Gastrocnemius medialis (tissue), 4 donors: Measurements from ENCODE around the gene CSE1L. TPM values are rescaled to one million over a fixed set of nuclear protein-coding genes. Genes with fewer than 3 reads are reported as not detected.
"Not testable (repeated sequence)": the region's sequence is repeated elsewhere in the genome, so short reads cannot be mapped to it uniquely, and the experiment has no call there.

Source experiments
- ATAC-seq, 2 donors: fragments of 150-250 bp; one replicate each; pipeline ENCODE4 v1.9.1; 2016
- DNase-seq, 2 donors: peaks; one replicate each; pipeline ENCODE4 v3.0.0-alpha.2; 2019
- H3K27ac ChIP-seq, 4 donors: fragments of 200-600 bp; sonication (generic); 1 replicate in 1 of 4; 2 replicates in 3 of 4; pipeline ENCODE4 v1.5.1; 2016 to 2018; ENCODE audit warnings: mild to moderate bottlenecking in 2 of 4, moderate library complexity in 1 of 4
- H3K27me3 ChIP-seq, 3 donors: fragments of 200-600 bp; sonication (generic) in 2 of 3; 1 replicate in 1 of 3; 2 replicates in 2 of 3; pipeline versions ENCODE4 v1.5.1 to v1.6.0; 2016 to 2019; ENCODE audit warnings: mild to moderate bottlenecking in 1 of 3, moderate library complexity in 1 of 3
- H3K36me3 ChIP-seq, 2 donors: fragments of 200-600 bp; sonication (generic) in 1 of 2; one replicate each; pipeline ENCODE4 v1.5.1; 2017 to 2018
- H3K4me1 ChIP-seq, 2 donors: fragments of 200-600 bp; sonication (generic) in 1 of 2; one replicate each; pipeline ENCODE4 v1.5.1; 2016 to 2017; ENCODE audit warnings: mild to moderate bottlenecking in 2 of 2
- H3K4me3 ChIP-seq, 4 donors: fragments of 200-600 bp; sonication (generic) in 3 of 4; 1 replicate in 1 of 4; 2 replicates in 3 of 4; pipeline ENCODE4 v1.5.1; 2016 to 2019; ENCODE audit warnings: mild to moderate bottlenecking in 2 of 4
- H3K9me3 ChIP-seq, 3 donors: fragments of 200-600 bp; sonication (generic) in 2 of 3; 1 replicate in 1 of 3; 2 replicates in 2 of 3; pipeline ENCODE4 v1.5.1; 2016 to 2019
- POLR2A ChIP-seq, 2 donors: fragments of 450-650 bp; IDR thresholded peaks; one replicate each; pipeline ENCODE4 v1.6.1; 2017; ENCODE audit warnings: antibody characterized with exemption in 2 of 2, mild to moderate bottlenecking in 2 of 2, moderate library complexity in 2 of 2
- in situ Hi-C, 4 donors: fragments of 200-750 bp; cut with MboI; loops; one replicate each; pipeline versions ENCODE4 v1.15.0 to v1.8.0; 2017; ENCODE audit warnings: low sequenced_read_pairs in 4 of 4
- intact Hi-C: fragments of 100-400 bp; cut with DNase I; formaldehyde crosslinking; loops from one replicate; pipeline ENCODE4 v1.15.1; 2023; ENCODE audit warnings: low total_unique reads
- total RNA-seq, 4 donors: library from RNA; depleted of rRNA; stranded (reverse); fragments of >200 nt; gene quantifications; one replicate each; pipeline versions ENCODE4 v1.1.0 to v1.2.3, GENCODE V29; 2016
- TF ChIP-seq, protein P1 (sequence below), 5 experiments: fragments of 450-650 bp in 3 of 5; fragments of 200-600 bp in 2 of 5; sonication (generic) in 2 of 5; IDR thresholded peaks in 4 of 5; conservative IDR thresholded peaks in 1 of 5; 1 replicate in 4 of 5; 2 replicates in 1 of 5; pipeline ENCODE4 v1.5.1; 2016 to 2019; ENCODE audit warnings: antibody characterized with exemption in 5 of 5, mild to moderate bottlenecking in 3 of 5, moderate library complexity in 3 of 5

CSE1L gene
- total RNA-seq, 4 donors from 2014 or later, result 44.0 to 59.6 (median 58.3) TPM

DNA sequence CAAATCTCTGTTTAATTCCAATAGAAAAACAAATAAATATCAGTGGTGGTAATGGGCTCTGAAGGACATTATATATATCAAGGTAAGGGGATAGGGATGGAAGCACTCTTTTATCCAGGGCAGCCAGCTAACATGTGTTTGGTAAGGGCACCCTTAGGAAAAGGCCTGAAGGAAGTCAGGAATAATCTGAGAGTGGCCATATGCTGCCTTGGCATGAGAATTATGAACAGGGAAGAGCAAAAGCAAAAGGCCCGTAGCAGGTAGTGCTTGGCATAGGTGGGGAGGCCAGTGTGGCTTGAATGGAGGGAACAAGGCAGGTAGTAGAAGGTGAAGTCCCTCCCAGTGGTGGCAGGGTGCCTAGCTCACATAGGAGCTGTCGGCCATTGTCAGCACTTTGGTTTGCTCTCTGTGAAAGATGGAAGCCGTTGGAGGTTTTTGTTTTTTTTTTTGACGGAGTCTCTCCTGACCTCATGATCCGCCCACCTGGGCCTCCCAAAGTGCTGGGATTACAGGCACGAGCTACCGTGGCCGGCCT lies 39.6 kb upstream of the CSE1L start:
- in situ Hi-C loops (no loop called here), intact Hi-C loops (loop anchor here (10.0 kb wide), 1 partner anchor 548 kb away; no protein-coding TSS in a partner anchor)
- TF ChIP-seq, protein P1, sequence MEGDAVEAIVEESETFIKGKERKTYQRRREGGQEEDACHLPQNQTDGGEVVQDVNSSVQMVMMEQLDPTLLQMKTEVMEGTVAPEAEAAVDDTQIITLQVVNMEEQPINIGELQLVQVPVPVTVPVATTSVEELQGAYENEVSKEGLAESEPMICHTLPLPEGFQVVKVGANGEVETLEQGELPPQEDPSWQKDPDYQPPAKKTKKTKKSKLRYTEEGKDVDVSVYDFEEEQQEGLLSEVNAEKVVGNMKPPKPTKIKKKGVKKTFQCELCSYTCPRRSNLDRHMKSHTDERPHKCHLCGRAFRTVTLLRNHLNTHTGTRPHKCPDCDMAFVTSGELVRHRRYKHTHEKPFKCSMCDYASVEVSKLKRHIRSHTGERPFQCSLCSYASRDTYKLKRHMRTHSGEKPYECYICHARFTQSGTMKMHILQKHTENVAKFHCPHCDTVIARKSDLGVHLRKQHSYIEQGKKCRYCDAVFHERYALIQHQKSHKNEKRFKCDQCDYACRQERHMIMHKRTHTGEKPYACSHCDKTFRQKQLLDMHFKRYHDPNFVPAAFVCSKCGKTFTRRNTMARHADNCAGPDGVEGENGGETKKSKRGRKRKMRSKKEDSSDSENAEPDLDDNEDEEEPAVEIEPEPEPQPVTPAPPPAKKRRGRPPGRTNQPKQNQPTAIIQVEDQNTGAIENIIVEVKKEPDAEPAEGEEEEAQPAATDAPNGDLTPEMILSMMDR (IDR thresholded peaks at IDR 0.05 in 4 of 5, conservative IDR thresholded peaks at IDR 0.05 in 1 of 5), result no peak
- no peaks in the 10 kb centered on the region for H3K4me1 ChIP-seq
- H3K27ac ChIP-seq, result no peak overlapping the region
- ATAC-seq (no peak), DNase-seq (no peak)
- H3K9me3 ChIP-seq, result no peaks in the 10 kb centered on the region
- H3K36me3 ChIP-seq, result peaks cover 0 to 64% of the 10 kb centered on the region in 2 donors
- H3K27me3 ChIP-seq, result no peaks in the 10 kb centered on the region
- H3K4me3 ChIP-seq, result no peak overlapping the region

DNA sequence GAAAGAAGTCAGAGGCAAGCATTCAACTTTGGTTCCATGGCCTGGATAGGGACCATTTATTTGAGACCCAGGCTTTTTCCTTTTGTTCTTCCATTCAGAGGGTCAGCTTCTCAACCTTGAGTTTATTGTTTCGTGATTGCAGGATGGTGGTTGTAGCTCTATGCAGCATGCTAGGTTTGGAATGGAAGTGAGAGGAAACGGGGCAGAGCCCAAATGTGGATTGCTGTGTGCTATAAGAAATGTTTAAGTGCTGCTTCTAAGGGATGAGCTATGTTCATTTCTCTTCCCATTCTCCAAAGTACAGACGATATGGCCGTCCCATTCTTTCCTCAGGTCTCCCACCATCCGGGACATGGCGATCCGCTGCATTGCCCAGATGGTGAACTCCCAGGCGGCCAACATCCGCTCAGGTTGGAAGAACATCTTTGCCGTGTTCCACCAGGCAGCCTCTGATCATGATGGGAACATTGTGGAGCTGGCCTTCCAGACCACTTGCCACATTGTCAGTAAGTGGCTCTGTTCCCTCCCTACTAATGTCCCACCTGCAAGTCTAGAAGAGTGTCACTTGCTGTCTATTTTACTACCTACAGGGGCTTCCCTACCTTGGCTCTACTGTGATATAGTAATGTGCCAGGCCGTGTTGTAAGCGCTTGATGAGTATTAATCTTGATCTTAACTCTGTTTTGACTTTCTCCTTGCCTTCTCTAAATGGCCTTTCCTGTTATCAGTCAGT lies 36.0 kb upstream of the CSE1L start:
- Histone ChIP-seq H3K36me3 (peaks cover 4 to 94% of the 10 kb centered on the region in 2 donors), H3K4me3 (no peak overlapping the region), H3K9me3 (no peaks in the 10 kb centered on the region), H3K27ac (no peak overlapping the region), H3K4me1 (no peaks in the 10 kb centered on the region), H3K27me3 (no peaks in the 10 kb centered on the region)
- TF ChIP-seq, protein P1 (IDR thresholded peaks at IDR 0.05 in 4 of 5, conservative IDR thresholded peaks at IDR 0.05 in 1 of 5), result no peak
- TF ChIP-seq POLR2A (IDR thresholded peaks at IDR 0.05), result no peak
- intact Hi-C loops (loop anchor here (10.0 kb wide), 1 partner anchor 545 kb away; no protein-coding TSS in a partner anchor), in situ Hi-C loops (no loop called here)
- ATAC-seq (no peak), DNase-seq (no peak)

DNA sequence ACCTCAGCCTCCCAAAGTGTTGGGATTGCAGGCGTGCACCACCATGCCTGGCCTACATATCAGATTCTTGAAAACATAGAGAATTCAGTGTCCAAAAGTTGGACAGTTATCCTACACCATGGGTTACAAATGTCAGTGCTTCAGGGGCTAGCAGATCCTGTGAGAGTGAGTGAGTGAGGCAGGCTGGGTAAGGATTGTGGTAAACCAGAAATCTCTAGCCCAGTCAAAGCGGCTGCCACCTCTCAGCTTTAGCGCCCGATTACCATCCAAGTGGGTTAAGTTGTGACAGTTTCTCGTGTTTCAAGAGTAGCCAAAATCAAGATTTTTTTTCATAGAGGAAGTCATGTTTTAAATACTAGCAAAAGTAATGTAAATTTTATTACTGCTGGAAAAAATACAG lies 21.9 kb upstream of the CSE1L start:
- in situ Hi-C loops, result no loop called here
- Histone ChIP-seq H3K4me3 (no peak overlapping the region), H3K4me1 (no peaks in the 10 kb centered on the region), H3K27ac (no peak overlapping the region), H3K27me3 (no peaks in the 10 kb centered on the region), H3K36me3 (peaks cover 0 to 88% of the 10 kb centered on the region in 2 donors), H3K9me3 (no peaks in the 10 kb centered on the region)
- intact Hi-C loops, result no loop called here
- no peak for DNase-seq
- TF ChIP-seq POLR2A (IDR thresholded peaks at IDR 0.05), result no peak
- TF ChIP-seq, protein P1 (IDR thresholded peaks at IDR 0.05 in 4 of 5, conservative IDR thresholded peaks at IDR 0.05 in 1 of 5), result no peak
- ATAC-seq, result no peak

DNA sequence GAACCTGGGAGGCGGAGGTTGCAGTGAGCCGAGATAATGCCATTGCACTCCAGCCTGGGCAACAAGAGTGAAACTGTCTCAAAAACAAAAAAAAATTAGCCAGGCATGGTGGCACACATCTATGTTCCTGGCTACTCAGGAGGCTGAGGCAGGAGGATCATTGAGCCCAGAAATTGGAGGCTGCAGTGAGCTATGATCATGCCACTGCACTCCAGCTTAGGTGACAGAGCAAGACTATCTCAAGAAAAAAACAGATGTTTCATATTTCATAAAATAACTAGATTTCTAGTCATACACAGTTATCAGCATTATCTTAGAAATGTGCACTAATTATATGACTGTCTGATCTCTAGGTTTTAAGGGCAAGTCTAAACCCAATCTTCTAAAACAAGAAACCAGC lies 17.9 kb upstream of the CSE1L start:
- DNase-seq, intact Hi-C loops, H3K27me3 ChIP-seq, H3K27ac ChIP-seq, H3K4me3 ChIP-seq, in situ Hi-C loops, H3K4me1 ChIP-seq, H3K9me3 ChIP-seq, ATAC-seq: not testable (repeated sequence)
- peaks cover 4 to 76% of the 10 kb centered on the region in 2 donors for H3K36me3 ChIP-seq

DNA sequence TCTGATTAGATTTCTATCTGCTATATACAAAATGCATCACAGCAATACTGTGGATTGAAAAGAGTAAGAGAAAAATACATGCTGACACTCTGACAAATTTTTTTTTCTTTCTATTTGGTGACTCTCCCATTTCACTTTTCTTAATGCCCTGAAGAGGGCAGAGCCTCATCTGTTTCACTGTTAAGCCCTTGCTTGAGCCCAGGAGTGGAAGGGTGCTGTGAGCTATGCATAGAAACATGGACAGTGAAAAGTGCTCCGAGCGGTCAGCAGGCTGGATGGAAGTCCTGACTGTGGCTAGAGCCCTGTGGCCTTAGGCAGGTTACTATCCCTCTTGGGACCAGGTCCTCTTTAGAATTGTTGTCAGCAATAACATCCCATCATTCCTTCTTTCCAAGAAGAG lies 17.4 kb upstream of the CSE1L start:
- H3K27ac ChIP-seq, result no peak overlapping the region
- no peaks in the 10 kb centered on the region for H3K27me3 ChIP-seq
- peaks cover 4 to 79% of the 10 kb centered on the region in 2 donors for H3K36me3 ChIP-seq
- intact Hi-C loops, result no loop called here
- in situ Hi-C loops, result no loop called here
- no peak for DNase-seq
- ATAC-seq, result no peak
- no peak overlapping the region for H3K4me3 ChIP-seq
- H3K9me3 ChIP-seq, result no peaks in the 10 kb centered on the region
- TF ChIP-seq, protein P1 (IDR thresholded peaks at IDR 0.05 in 4 of 5, conservative IDR thresholded peaks at IDR 0.05 in 1 of 5), result no peak
- TF ChIP-seq POLR2A (IDR thresholded peaks at IDR 0.05), result no peak
- H3K4me1 ChIP-seq, result no peaks in the 10 kb centered on the region
